Common myeloid progenitor, CD34-positive (primary cell): ENCODE measurements around the gene ELOVL2.
A peak's percentile ranks its signal among the peaks of the same experiment; 100 is the strongest.

Experiments
- CTCF ChIA-PET: fragments of 350-600 bp; sonication (Branson Sonifier 250); formaldehyde crosslinking; loops from one replicate; lab custom pipeline; 2021; ENCODE audit warnings: antibody characterized with exemption; lab: Charles Lee
- POLR2A ChIA-PET: fragments of 350-600 bp; sonication (Branson Sonifier 250); formaldehyde crosslinking; loops from one replicate; lab custom pipeline; 2021; ENCODE audit warnings: antibody characterized with exemption; lab: Charles Lee
- DNase-seq, 3 donors: peaks; one replicate each; pipeline versions ENCODE4 v3.0.0 to v3.0.0-alpha.2; 2013
- H3K27ac ChIP-seq, 2 experiments: 1 replicate in 1 of 2; 2 replicates in 1 of 2; pipeline ENCODE4 v1.7.0; 2013; ENCODE audit warnings: inconsistent platforms in 2 of 2, low read length in 2 of 2, mild to moderate bottlenecking in 2 of 2, low read depth in 1 of 2, moderate library complexity in 1 of 2; ENCODE audit not compliant: severe bottlenecking in 2 of 2, insufficient read depth in 1 of 2, poor library complexity in 1 of 2
- H3K27me3 ChIP-seq, 5 experiments: replicated peaks in 2 of 5; 1 replicate in 3 of 5; 2 replicates in 2 of 5; pipeline versions ENCODE4 v1.6.1 to v1.7.0; 2013; ENCODE audit warnings: low read length in 4 of 5, mild to moderate bottlenecking in 2 of 5, moderate library complexity in 2 of 5, inconsistent platforms in 1 of 5; ENCODE audit not compliant: insufficient read depth in 5 of 5, control insufficient read depth in 4 of 5
- H3K36me3 ChIP-seq, 4 experiments: 1 replicate in 2 of 4; 2 replicates in 2 of 4; pipeline versions ENCODE4 v1.6.1 to v1.7.0; 2013; ENCODE audit warnings: low read length in 3 of 4, control low read depth in 1 of 4, mild to moderate bottlenecking in 1 of 4; ENCODE audit not compliant: control insufficient read depth in 4 of 4, insufficient read depth in 4 of 4
- H3K4me1 ChIP-seq, 4 experiments: 1 replicate in 3 of 4; 2 replicates in 1 of 4; pipeline versions ENCODE4 v1.6.1 to v1.7.1; 2013; ENCODE audit warnings: low read length in 3 of 4, mild to moderate bottlenecking in 3 of 4, control low read depth in 1 of 4, inconsistent platforms in 1 of 4, moderate library complexity in 1 of 4; ENCODE audit not compliant: control insufficient read depth in 4 of 4, insufficient read depth in 4 of 4; ENCODE audit errors: control extremely low read depth in 1 of 4
- H3K4me3 ChIP-seq, 7 experiments: 1 replicate in 4 of 7; 2 replicates in 3 of 7; pipeline versions ENCODE4 v1.5.1 to v1.7.0; 2013; ENCODE audit warnings: mild to moderate bottlenecking in 7 of 7, low read length in 6 of 7, moderate library complexity in 6 of 7, inconsistent platforms in 2 of 7, low read depth in 2 of 7, control low read depth in 1 of 7; ENCODE audit not compliant: insufficient read depth in 4 of 7, control insufficient read depth in 1 of 7; ENCODE audit errors: extremely low read depth in 1 of 7
- H3K9me3 ChIP-seq, 5 experiments: 1 replicate in 4 of 5; 2 replicates in 1 of 5; pipeline versions ENCODE4 v1.6.1 to v1.7.1; 2013; ENCODE audit warnings: low read length in 4 of 5, mild to moderate bottlenecking in 2 of 5, inconsistent platforms in 1 of 5, low read depth in 1 of 5, moderate library complexity in 1 of 5; ENCODE audit not compliant: control insufficient read depth in 4 of 5, insufficient read depth in 2 of 5; ENCODE audit errors: control extremely low read depth in 1 of 5
- WGBS: methylation state at CpG from one replicate; pipeline ENCODE4 v1.1.5; 2013; ENCODE audit not compliant: insufficient coverage; 5-methylcytosine and 5-hydroxymethylcytosine counted together

Gene ELOVL2

DNA sequence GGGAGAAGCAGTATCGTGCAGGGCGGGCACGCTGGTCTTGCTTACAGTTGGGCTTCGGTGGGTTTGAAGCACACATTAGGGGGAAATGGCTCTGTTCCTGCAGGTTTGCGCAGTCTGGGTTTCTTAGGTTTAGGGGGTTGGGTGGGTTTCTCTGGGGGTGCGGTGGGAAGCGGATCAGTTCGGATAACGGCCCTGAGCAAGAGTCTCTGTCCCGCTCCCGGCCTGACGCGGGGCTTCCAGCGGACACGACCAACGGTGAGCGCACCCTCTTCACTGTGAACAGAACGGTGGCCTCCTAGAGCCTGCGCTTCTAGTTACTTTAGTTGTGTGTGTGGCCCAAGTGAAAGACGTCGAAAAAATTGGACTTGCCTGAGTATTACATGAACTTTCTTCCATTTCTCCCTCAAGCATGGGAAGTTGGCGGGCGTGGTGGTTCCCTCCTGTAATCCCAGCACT, 635 bp upstream of the ELOVL2 start:
- CTCF ChIA-PET = interaction anchor here (1.1 kb wide), 1 partner anchor 93 kb away, joined by 4 read pairs; no protein-coding TSS in a partner anchor
- Histone ChIP-seq H3K27ac (no peak overlapping the region), H3K27me3 (peaks cover 32 to 81% (median 48%) of the 10 kb centered on the region in 5 experiments), H3K4me1 (peaks cover 0 to 18% (median 12%) of the 10 kb centered on the region in 4 experiments), H3K4me3 (peak overlapping the region; percentile 13 to 72 (median 58)), H3K36me3 (no peaks in the 10 kb centered on the region), H3K9me3 (peaks cover 0 to 8% (median 5%) of the 10 kb centered on the region in 5 experiments)
- 41% methylated on average over 22 of the region's 23 CpGs for WGBS
- POLR2A ChIA-PET = no interaction called here
- no peak for DNase-seq

DNA sequence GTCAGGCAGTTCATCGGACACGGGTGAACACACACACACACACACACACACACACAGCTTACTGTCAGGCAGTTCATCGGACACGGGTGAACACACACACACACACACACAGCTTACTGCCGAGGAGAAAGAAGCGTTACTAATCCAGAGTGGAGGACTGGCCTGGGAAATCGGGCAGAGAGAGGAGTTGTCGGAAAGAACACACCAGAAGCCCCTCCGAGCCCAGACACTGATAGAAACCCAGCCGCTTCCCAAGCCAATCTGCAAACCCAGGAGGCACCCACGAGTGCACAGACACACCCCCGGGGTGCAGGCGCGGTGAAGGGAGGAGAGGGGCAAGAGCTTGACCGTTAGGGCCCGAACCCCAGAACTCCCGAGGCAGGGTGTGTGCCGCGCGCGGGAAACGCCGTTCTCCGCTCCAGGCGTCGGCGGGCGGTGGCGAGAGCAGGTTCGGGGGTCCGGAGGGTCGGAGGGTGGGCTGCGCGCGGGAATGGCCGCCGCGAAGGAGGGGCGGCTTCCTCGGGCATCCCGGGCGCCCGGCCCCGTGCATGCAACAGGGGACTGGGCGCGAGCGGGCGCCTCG, 636 bp downstream of the ELOVL2 start:
- ChIA-PET POLR2A (no interaction called here), CTCF (interaction anchor here (1.0 to 1.2 kb wide), 3 partner anchors 11 to 89 kb away, joined by 3 to 4 read pairs (median 3); no protein-coding TSS in a partner anchor)
- H3K27ac ChIP-seq = no peak overlapping the region
- H3K36me3 ChIP-seq = no peaks in the 10 kb centered on the region
- peaks cover 36 to 86% (median 52%) of the 10 kb centered on the region in 5 experiments for H3K27me3 ChIP-seq
- H3K9me3 ChIP-seq = peaks cover 0 to 8% (median 5%) of the 10 kb centered on the region in 5 experiments
- H3K4me1 ChIP-seq = peaks cover 0 to 18% (median 12%) of the 10 kb centered on the region in 4 experiments
- 2% methylated on average over 21 of the region's 49 CpGs for WGBS
- H3K4me3 ChIP-seq = peak overlapping the region in 6 of 7 experiments; percentile 28 to 72 (median 62)
- DNase-seq = peak; percentile 17 to 45 (median 40)

DNA sequence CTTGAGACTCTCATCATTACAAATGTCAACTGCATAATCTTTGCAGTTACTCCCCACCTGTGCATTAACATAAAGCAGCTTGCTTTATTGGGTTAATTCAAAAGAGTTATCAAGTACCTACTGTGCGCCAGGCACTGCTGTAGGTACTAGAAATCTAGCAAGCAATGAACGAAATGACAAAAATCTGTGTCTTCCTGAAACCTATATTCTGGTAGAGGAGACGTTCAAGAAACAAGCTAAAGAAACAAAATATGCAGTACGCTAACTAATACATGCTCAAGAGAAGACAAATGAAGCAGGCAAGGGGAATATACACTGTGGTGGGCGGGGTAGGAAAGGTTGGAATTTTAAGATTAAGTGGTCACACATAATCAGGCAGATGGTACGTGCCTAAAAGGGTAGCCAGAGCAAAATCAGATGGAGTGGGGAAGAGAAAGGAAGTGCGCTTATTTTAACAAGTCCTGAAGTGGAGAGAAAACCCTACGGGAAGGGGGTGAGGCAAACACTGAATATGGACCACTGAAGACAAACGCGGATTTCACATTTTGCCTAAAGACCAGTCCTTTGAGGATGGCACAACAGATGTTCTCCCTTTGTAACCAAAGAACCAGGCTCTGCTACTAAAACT, 1.2 kb downstream of the ELOVL2 start:
- ChIA-PET CTCF (interaction anchor here (1.0 to 1.2 kb wide), 3 partner anchors 12 to 88 kb away, joined by 3 to 4 read pairs (median 3); no protein-coding TSS in a partner anchor), POLR2A (no interaction called here)
- Histone ChIP-seq H3K4me1 (peaks cover 0 to 18% (median 12%) of the 10 kb centered on the region in 4 experiments), H3K27ac (no peak overlapping the region), H3K9me3 (peaks cover 0 to 8% (median 5%) of the 10 kb centered on the region in 5 experiments), H3K27me3 (peaks cover 36 to 84% (median 48%) of the 10 kb centered on the region in 5 experiments), H3K4me3 (peak overlapping the region in 4 of 7 experiments; percentile 28 to 72 (median 62)), H3K36me3 (no peaks in the 10 kb centered on the region)
- WGBS = 19% methylated on average over 8 of the region's 10 CpGs
- DNase-seq = peak in 2 of 3 donors; percentile 5 to 7

DNA sequence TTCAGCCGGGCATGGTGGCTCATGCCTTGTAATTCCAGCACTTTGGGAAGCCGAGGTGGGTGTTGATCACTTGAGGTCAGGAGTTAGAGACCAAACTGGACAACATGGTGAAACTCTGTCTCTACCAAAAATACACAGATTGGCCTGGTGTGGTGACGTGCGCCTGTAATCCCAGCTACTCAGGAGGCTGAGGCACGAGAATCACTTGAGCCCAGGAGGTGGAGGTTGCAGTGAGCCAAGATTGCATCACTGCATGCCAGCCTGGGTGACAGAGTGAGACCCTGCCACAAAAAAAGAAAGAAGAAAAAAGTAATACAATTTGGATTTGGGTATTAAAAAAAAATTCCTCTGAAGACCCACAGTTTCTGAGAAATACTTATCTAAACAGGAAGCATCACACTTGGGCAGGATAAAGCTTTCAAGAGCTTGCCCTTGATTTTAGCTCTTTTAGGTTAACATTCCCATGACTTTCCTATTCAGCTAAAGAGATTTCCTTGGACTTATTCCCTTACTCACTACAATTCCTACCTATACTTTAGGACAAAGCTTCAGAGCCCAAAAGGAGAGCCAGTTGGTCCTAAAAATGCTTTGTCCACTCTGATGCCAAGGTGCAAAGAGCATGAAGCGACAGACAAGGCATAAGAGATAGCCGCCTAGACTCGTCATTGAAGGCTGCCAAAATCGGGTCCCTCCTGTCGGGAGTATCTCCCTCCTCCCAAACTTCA, 1.9 kb downstream of the ELOVL2 start:
- POLR2A ChIA-PET = no interaction called here

DNA sequence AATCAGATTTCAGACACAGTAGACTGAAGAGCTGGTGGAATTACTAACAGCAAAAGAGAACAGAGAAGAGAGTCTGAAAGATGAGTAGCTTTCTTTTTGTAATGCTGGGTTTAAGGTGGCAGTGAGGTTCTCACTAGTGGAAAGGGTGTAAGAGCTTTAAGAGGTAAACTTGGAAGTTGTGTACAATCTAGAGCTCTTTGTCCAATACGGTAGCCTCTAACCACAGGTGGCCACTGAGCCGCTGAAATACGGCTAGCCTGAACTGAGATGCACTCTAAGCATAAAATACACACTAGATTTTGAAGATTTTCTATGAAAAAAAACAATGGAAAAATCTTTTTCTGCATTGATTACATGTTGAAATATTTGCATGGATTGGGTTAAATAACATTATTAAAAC, 4.0 kb downstream of the ELOVL2 start:
- WGBS = no CpG with 5 or more reads among the region's 3 CpGs
- peaks cover 35 to 83% (median 53%) of the 10 kb centered on the region in 5 experiments for H3K27me3 ChIP-seq

More for the DNA sequence above, 1.9 kb downstream of the ELOVL2 start:
- DNase-seq = no peak
- H3K4me3 ChIP-seq = no peak overlapping the region
- 52% methylated on average over 8 of the region's 10 CpGs for WGBS
- H3K36me3 ChIP-seq = no peaks in the 10 kb centered on the region
- peaks cover 0 to 18% (median 12%) of the 10 kb centered on the region in 4 experiments for H3K4me1 ChIP-seq
- peaks cover 35 to 84% (median 49%) of the 10 kb centered on the region in 5 experiments for H3K27me3 ChIP-seq
- CTCF ChIA-PET = interaction anchor here (1.0 to 1.2 kb wide), 3 partner anchors 13 to 87 kb away, joined by 3 to 4 read pairs (median 3); no protein-coding TSS in a partner anchor
- no peak overlapping the region for H3K27ac ChIP-seq
- H3K9me3 ChIP-seq = peaks cover 0 to 8% (median 5%) of the 10 kb centered on the region in 5 experiments

DNA sequence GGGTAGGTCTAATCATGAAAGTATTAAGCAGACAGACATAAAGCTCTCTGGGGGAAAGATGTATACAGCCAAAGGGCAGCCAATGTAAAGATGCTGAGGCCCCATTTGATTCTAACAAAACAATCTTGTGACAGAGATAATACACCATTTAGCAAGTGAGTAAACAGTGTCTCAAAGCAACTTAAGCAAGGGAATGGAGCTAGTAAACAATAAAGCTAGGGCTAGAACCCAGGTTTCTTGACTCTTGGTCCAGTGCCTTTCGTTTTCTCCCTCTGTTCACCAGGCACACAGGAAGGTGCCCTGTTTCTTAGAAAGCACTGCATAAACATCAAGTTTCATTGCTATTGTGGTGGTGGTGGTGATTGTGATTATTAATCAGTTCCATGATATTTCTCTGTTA, 5.1 kb downstream of the ELOVL2 start:
- Histone ChIP-seq H3K9me3 (no peaks in the 10 kb centered on the region), H3K4me3 (no peak overlapping the region), H3K36me3 (no peaks in the 10 kb centered on the region), H3K4me1 (peaks cover 0 to 11% (median 6%) of the 10 kb centered on the region in 4 experiments), H3K27me3 (peaks cover 34 to 75% (median 48%) of the 10 kb centered on the region in 5 experiments), H3K27ac (no peak overlapping the region)
- no peak for DNase-seq
- WGBS = no CpG with 5 or more reads among the region's 1 CpG
- POLR2A ChIA-PET = no interaction called here
- CTCF ChIA-PET = interaction anchor here (0.9 kb wide), 1 partner anchor 26 kb away, joined by 3 read pairs; no protein-coding TSS in a partner anchor

More for the DNA sequence above, 4.0 kb downstream of the ELOVL2 start:
- no peak overlapping the region for H3K27ac ChIP-seq
- H3K36me3 ChIP-seq = no peaks in the 10 kb centered on the region
- ChIA-PET CTCF (interaction anchor here (1.3 kb wide), 1 partner anchor 55 kb away, joined by 3 read pairs; no protein-coding TSS in a partner anchor), POLR2A (no interaction called here)
- peaks cover 0 to 8% (median 5%) of the 10 kb centered on the region in 5 experiments for H3K9me3 ChIP-seq
- DNase-seq = no peak
- peaks cover 0 to 18% (median 12%) of the 10 kb centered on the region in 4 experiments for H3K4me1 ChIP-seq
- no peak overlapping the region for H3K4me3 ChIP-seq
